ENCODE results near the gene OR10C1. TPM values are rescaled to one million over a fixed set of nuclear protein-coding genes. Genes with fewer than 3 reads are reported as not detected.

The OR10C1 gene
- polyA plus RNA-seq, 1 donor = not detected

DNA sequence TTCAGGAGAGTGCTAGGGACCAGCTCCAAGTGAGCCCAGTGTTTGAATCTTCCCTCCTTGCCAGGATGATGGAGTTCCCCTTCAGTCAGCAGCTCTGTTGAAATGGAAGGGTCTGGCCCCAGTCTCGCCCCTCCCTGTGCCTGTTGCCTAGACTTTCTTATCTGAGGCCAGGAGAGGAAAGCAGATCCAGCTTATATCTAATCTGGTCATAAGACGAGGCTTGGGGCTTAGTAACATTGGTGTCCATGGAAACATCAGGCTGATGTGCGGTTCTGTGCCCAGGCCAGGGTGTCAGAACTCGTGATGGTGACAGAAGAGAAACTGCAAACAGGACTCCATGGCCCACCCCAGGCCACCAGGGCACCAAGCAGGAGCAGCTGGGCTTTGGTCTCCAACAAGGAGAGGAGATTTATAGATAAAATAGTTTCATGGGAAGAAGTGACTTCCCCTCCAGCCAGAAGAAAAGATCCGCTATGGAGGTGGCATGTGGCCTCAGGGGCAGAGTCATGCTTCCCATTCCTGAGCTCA, 38.9 kb downstream of the OR10C1 start:
- no peak for DNase-seq

DNA sequence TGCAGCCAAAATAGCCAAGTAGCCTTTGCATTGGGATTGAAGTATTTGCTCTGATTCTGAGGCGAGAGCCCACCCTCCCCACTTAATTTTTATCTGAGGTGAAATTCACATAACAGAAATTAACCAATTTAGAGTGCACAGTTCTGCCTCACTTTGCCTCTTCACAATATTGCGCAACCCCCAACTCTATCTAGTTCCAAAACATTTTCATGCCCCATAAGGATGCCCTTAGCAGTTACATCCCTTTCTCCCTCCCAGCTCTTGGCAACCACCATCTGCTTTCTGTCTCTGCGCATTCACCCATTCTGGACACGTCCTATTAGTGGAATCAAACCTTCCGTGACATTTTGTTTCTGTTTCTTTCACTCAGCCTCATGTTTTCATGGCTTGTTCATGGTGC, 39.6 kb downstream of the OR10C1 start:
- DNase-seq = no peak

DNA sequence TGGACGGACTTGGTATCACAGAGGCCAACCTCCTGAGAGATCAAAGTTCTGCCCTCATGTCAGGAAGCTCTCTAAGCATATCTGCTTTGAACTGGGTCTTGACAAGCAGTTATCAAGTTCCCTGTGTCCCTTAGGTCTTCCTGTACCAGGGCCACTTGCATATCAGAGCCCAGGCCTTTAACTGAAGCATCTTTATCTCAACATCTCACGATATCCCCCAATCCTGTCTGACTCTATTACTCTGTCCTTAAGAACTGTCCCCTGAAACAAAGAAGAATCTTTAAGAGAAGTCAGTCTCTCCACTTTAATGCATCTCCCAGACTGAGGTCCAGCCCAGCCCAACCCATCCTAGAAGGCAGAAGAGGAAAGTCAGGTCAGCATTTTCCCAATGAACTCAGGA, 40.5 kb downstream of the OR10C1 start:
- no peak for DNase-seq

DNA sequence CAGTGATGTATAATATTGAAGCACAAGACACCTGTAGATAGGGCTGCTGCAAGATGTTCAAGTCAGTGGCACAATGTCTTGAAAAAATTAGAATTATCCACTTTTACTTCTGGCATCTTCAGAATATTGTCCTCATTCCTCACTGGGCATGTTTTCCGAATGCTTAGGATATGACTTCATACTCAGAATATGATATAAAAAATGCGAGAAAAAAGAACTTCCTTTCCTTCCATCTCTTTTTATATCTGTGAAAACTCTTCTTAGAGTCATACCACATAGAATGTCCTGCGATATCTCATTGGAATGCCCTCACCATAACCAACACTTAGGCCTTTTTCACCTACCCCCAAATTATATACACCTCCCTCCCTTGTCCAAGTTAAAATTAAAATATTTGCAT, 44.1 kb downstream of the OR10C1 start:
- no peak for DNase-seq

DNA sequence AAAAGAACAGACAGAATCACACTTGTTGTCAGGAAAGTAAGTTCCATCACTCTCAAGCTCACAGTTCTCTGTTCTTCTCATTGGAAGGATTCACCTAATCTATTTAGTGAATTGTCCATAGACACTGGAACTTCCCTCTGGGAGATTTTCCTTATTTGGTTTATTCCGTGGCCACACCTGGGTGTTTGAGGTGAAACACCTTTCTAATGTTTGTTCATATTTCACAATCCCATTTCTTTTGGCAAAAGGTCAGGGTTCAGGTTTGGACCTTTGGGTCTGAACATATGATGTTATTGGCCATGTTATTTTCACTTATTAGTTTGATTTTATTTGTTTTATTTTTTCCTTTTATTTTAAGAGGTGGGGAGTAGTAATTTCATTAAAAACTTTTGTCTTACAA, 44.6 kb downstream of the OR10C1 start:
- no peak for DNase-seq

DNA sequence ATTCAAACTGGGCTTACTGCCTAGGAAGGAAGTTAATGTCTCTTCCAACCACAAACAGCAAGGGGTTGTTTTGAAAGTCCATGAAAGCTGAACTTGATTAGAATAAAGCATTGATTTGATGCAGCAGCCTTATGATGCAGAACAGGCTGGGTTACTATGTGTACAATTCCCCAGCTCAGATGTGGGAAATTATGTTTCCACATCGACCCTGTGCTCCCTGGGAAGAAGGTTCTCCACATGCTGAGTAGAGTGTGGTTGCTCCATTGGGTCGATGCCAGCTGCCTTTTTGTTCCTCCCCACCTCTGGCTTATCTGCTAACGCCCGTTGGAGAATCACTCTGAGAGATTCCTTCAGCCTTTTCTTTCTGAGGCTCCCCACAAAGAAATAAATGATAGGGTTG, 47.5 kb downstream of the OR10C1 start:
- no peak for DNase-seq

DNA sequence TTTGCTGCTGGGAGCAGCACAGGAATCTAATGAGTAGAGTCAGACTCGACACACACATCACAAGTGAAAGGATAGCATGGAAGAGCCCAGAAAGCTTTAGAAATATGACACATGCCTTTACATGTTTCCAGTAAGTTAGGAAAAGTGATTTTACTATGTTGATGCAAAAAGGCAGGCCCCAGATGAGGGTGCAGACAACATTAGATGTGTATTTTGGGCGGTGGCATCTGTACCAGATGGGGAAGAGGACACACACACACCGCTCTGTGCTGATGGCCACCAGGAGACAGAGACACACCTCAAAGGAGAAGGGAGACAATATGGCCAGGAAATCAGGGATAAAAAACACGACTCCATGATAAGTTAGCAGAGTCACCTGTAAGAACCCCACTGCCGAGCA, 48.0 kb downstream of the OR10C1 start:
- no peak for DNase-seq

DNA sequence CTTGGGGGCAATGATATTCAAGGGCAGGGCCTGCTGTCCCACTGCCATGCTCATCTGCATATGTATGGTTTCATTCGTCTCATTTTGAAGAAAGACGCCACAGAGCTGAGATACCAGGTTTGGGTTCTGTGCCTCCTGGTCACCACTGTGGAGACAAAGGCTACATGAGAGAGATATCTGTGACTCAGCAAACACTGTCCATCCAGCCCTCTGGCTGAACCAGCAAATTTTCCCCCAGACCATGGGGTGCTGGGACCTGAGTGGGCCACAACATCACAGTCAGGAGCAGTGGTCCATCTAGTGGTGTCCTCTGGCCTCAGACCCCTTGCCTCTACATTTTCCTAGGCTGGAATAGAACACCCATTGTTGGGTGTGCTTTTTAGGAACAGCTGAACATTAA, 48.6 kb downstream of the OR10C1 start, which contains the start of gene MAS1L:
Gene MAS1L, minus strand, starts transcription at position 297 of the 400 bp plus-strand sequence. Its CDS starts 54 bp downstream, at position 243.
- no peak for DNase-seq

DNA sequence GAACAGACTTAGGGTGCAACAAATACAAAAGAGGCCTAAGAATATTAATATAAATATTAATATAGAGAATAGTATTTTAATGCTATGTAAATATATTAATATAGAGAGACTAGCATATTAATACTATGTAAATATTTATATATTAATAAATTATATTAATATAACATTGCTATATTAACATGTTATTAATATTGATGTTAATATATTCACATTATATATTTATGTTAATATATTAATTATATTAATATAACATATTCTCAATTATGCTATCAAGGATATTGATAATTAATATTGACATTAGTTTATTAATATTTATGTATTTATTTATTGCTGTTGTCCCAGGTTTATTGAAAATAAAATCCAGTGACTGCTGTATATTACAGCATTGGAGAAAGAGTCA, 49.8 kb downstream of the OR10C1 start:
- DNase-seq = no peak

DNA sequence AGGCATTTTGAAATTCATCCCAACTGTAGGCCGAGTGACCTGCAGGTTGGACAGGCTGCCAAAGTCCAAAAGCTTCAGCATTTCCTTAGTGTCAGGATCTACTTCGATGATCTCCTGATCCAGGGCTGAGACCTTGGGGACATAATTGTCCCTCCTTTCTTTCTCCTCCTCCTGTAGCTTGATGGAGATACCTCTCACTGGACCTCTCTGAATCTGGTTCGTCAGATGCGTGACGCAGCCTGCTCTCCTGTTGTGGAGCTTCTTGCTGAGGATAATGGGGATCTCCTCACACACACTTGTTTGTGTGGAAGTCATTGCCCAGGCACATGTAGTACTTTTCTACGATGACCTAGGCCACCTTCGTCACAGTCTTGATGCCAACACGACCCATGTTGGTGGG, 50.2 kb downstream of the OR10C1 start:
- no peak for DNase-seq

DNA sequence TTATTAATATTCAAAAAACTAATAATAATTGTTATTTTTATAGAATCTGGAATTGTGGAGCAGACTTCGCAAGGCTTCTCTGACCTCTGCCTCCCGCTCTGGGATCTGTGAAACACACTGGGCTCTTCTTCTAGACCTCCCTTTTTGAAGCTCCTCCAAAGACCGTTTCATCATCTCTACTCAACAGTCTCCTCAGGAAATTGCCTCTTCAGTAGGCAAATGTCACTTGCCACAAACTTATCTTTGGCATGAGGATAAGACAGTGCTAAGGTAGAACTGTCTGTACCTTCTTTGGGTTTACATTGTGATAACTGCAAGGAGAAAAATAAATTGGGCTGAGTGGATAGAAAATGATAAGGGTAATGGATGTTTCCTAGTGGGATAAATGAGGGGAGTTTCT, 50.9 kb downstream of the OR10C1 start:
- no peak for DNase-seq

DNA sequence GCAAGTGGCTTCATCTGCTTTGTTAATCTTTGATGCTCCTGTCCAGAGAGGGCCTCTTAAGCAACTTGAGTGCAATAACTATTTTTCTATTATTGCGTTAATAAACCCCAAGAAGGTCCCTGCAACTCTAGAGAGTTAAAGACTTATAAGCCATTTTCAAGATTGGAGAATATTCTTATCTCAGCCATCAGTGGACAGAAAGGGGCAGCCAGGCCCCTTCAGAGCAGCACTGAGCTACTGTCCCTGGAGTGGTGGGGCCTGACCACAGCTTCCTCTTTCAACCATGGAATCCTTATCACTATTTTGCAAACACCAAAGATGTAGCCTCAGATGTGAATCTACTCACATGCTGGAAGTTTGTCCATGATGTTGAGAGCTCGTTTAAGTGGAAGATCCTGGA, 51.4 kb downstream of the OR10C1 start:
- DNase-seq = no peak

Other genes with a start within 250 kb of the OR10C1 start
- gene OR14J1, start 137.6 kb upstream of the OR10C1 start, polyA plus RNA-seq (ENCODE audit: insufficient read length) = 0.13 TPM
- gene OR5V1, start 70.4 kb upstream of the OR10C1 start, polyA plus RNA-seq (ENCODE audit: insufficient read length) = not detected
- not detected for gene OR12D3, start 64.0 kb upstream of the OR10C1 start, polyA plus RNA-seq (ENCODE audit: insufficient read length)
- gene OR12D2, start 43.7 kb upstream of the OR10C1 start, polyA plus RNA-seq (ENCODE audit: insufficient read length) = not detected
- not detected for gene OR12D1, start 24.4 kb upstream of the OR10C1 start, polyA plus RNA-seq (ENCODE audit: insufficient read length)
- gene OR11A1, start 17.8 kb downstream of the OR10C1 start, polyA plus RNA-seq (ENCODE audit: insufficient read length) = not detected
- gene OR2H1, start 17.8 kb downstream of the OR10C1 start, polyA plus RNA-seq (ENCODE audit: insufficient read length) = not detected
- gene MAS1L, start 48.6 kb downstream of the OR10C1 start, polyA plus RNA-seq (ENCODE audit: insufficient read length) = not detected
- 2.3 TPM for gene UBD, start 120.4 kb downstream of the OR10C1 start, polyA plus RNA-seq (ENCODE audit: insufficient read length)
- 0.20 TPM for gene OR2H2, start 145.8 kb downstream of the OR10C1 start, polyA plus RNA-seq (ENCODE audit: insufficient read length)
- gene GABBR1, start 193.9 kb downstream of the OR10C1 start, polyA plus RNA-seq (ENCODE audit: insufficient read length) = 99.7 TPM
- gene MOG, start 217.8 kb downstream of the OR10C1 start, polyA plus RNA-seq (ENCODE audit: insufficient read length) = not detected
- 0.33 TPM for gene ZFP57, start 241.8 kb downstream of the OR10C1 start, polyA plus RNA-seq (ENCODE audit: insufficient read length)

Measured in left kidney (tissue), 2 donors.